Measurements from ENCODE around the gene GP1BB. TPM values are rescaled to one million over a fixed set of nuclear protein-coding genes. Genes with fewer than 3 reads are reported as not detected.

GP1BB gene
- total RNA-seq, 1 donor from 2014 or later = 4.6 TPM

- H3K36me3 Mint-ChIP-seq (ENCODE audit: low read depth) = no peaks in the 10 kb centered on the region
- TF ChIP-seq CTCF (conservative IDR thresholded peaks at IDR 0.05) = no peak
- H3K27me3 Mint-ChIP-seq (ENCODE audit: low read depth) = peaks cover 59% of the 10 kb centered on the region
- no peaks in the 10 kb centered on the region for H3K4me1 Mint-ChIP-seq
- H3K9me3 Mint-ChIP-seq = no peaks in the 10 kb centered on the region
- no peak for DNase-seq (ENCODE audit: low read depth, low spot score)
- no peak overlapping the region for H3K27ac Mint-ChIP-seq (ENCODE audit: unreplicated experiment)
- no peak overlapping the region for H3K4me3 Mint-ChIP-seq
Observed at GRCh38 chr22:19772673-19773469, 49.5 kb downstream of the GP1BB start.

DNA sequence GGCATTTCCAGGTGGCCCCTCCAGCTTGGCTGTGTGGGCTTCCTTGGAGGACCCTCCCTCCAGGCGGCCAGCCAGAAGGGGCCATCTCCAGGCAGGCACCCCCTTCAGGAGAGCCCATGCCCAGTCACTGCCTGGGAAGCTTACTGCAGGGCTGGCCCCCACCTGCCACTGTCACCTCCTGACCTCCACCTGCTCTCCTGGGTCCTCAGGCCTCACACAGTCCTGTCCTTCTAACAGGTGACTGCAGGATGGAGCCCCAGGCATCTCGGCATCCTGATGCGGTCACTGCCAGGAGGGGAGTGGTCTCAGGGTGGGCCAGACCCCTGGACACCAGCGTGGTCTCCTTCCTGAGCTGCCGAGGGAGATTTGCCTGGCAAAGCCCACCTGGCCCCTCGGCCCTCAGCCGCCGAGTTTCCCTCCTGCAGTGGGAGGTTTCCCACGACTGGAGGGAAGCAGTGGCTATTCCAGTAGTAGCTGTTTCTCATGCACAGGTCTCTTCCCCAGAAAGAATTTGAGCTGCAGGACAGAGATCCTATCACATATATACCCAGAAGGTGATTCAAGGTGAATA is 50.2 kb downstream of the GP1BB start:
- Mint-ChIP-seq H3K4me3 (no peak overlapping the region), H3K27ac (ENCODE audit: unreplicated experiment) (no peak overlapping the region), H3K27me3 (ENCODE audit: low read depth) (peaks cover 52% of the 10 kb centered on the region), H3K36me3 (ENCODE audit: low read depth) (no peaks in the 10 kb centered on the region), H3K4me1 (no peaks in the 10 kb centered on the region), H3K9me3 (no peaks in the 10 kb centered on the region)
- no peak for DNase-seq (ENCODE audit: low read depth, low spot score)
- TF ChIP-seq CTCF (conservative IDR thresholded peaks at IDR 0.05) = no peak

Other genes with a start within 250 kb of the GP1BB start
- gene UFD1, start 244.3 kb upstream of the GP1BB start, total RNA-seq = 69.4 and 71.5 TPM in 2 replicates
- 47.1 and 49.8 TPM in 2 replicates for gene CDC45, start 243.6 kb upstream of the GP1BB start, total RNA-seq
- gene CLDN5, start 199.1 kb upstream of the GP1BB start, total RNA-seq = 1.0 and 1.3 TPM in 2 replicates
- gene SEPTIN5, start 9.0 kb upstream of the GP1BB start, total RNA-seq = 30.2 and 31.9 TPM in 2 replicates
- gene TBX1, start 37.2 kb downstream of the GP1BB start, total RNA-seq = not detected in 2 replicates
- 12.1 and 13.8 TPM in 2 replicates for gene GNB1L, start 131.3 kb downstream of the GP1BB start, total RNA-seq
- 26.7 and 28.1 TPM in 2 replicates for gene RTL10, start 131.3 kb downstream of the GP1BB start, total RNA-seq
- gene COMT, start 218.2 kb downstream of the GP1BB start, total RNA-seq = 70.9 and 86.4 TPM in 2 replicates
- 21.7 and 22.2 TPM in 2 replicates for gene TXNRD2, start 218.3 kb downstream of the GP1BB start, total RNA-seq